ENCODE measurements around the gene SLC45A3. TPM values are rescaled to one million over a fixed set of nuclear protein-coding genes. Genes with fewer than 3 reads are reported as not detected.

SLC45A3 gene
- total RNA-seq, 4 donors from 2014 or later, result 0.51 to 4.1 (median 1.6) TPM

GRCh38 chr1:205719015-205719414 is 38.7 kb upstream of the SLC45A3 start:
- no peak for DNase-seq
- TF ChIP-seq POLR2A (IDR thresholded peaks at IDR 0.05) (no peak), CTCF (IDR thresholded peaks at IDR 0.05) (no peak)
- no peak overlapping the region for H3K4me3 ChIP-seq
- H3K27ac ChIP-seq, result no peak overlapping the region
- intact Hi-C loops (cut with DNase I; ENCODE audit: low total_unique reads), result no loop called here
- no peaks in the 10 kb centered on the region for H3K27me3 ChIP-seq
- H3K36me3 ChIP-seq, result no peaks in the 10 kb centered on the region
- H3K4me1 ChIP-seq, result no peaks in the 10 kb centered on the region
- H3K9me3 ChIP-seq, result no peaks in the 10 kb centered on the region

GRCh38 chr1:205716371-205717132 is 36.2 kb upstream of the SLC45A3 start:
- intact Hi-C loops (cut with DNase I; ENCODE audit: low total_unique reads), result no loop called here
- H3K9me3 ChIP-seq, result no peaks in the 10 kb centered on the region

GRCh38 chr1:205715628-205716027 is 35.3 kb upstream of the SLC45A3 start:
- Histone ChIP-seq H3K27ac (no peak overlapping the region), H3K27me3 (no peaks in the 10 kb centered on the region), H3K4me3 (no peak overlapping the region), H3K36me3 (no peaks in the 10 kb centered on the region), H3K4me1 (no peaks in the 10 kb centered on the region), H3K9me3 (no peaks in the 10 kb centered on the region)
- intact Hi-C loops (cut with DNase I; ENCODE audit: low total_unique reads), result no loop called here
- no peak for DNase-seq
- TF ChIP-seq POLR2A (IDR thresholded peaks at IDR 0.05), result no peak
- no peak for TF ChIP-seq CTCF (IDR thresholded peaks at IDR 0.05)

More at GRCh38 chr1:205716371-205717132, 36.2 kb upstream of the SLC45A3 start:
- Histone ChIP-seq H3K4me3 (no peak overlapping the region), H3K27ac (no peak overlapping the region), H3K27me3 (no peaks in the 10 kb centered on the region), H3K4me1 (no peaks in the 10 kb centered on the region), H3K36me3 (no peaks in the 10 kb centered on the region)
- TF ChIP-seq POLR2A (IDR thresholded peaks at IDR 0.05) (no peak), CTCF (IDR thresholded peaks at IDR 0.05) (no peak)
- no peak for DNase-seq

- TF ChIP-seq POLR2A (IDR thresholded peaks at IDR 0.05) (no peak), CTCF (IDR thresholded peaks at IDR 0.05) (no peak)
- no peaks in the 10 kb centered on the region for H3K27me3 ChIP-seq
- no peak overlapping the region for H3K27ac ChIP-seq
- no peaks in the 10 kb centered on the region for H3K9me3 ChIP-seq
- no peak overlapping the region for H3K4me3 ChIP-seq
- no peaks in the 10 kb centered on the region for H3K36me3 ChIP-seq
- intact Hi-C loops (cut with DNase I; ENCODE audit: low total_unique reads), result no loop called here
- no peaks in the 10 kb centered on the region for H3K4me1 ChIP-seq
- no peak for DNase-seq
These were observed 34.6 kb upstream of the SLC45A3 start for GRCh38 chr1:205714906-205715246.

GRCh38 chr1:205714190-205714905 is 34.0 kb upstream of the SLC45A3 start:
- intact Hi-C loops (cut with DNase I; ENCODE audit: low total_unique reads), result no loop called here
- H3K27ac ChIP-seq, result no peak overlapping the region
- TF ChIP-seq CTCF (IDR thresholded peaks at IDR 0.05) (no peak), POLR2A (IDR thresholded peaks at IDR 0.05) (no peak)
- no peaks in the 10 kb centered on the region for H3K4me1 ChIP-seq
- H3K4me3 ChIP-seq, result no peak overlapping the region
- H3K36me3 ChIP-seq, result no peaks in the 10 kb centered on the region
- no peak for DNase-seq
- H3K9me3 ChIP-seq, result no peaks in the 10 kb centered on the region
- H3K27me3 ChIP-seq, result no peaks in the 10 kb centered on the region
